D721Med (cell line): ENCODE data around the gene KLC4.

Experiments used
- DNase-seq: peaks from one replicate; pipeline ENCODE4 v3.0.0; 2011; ENCODE audit warnings: low spot score; ENCODE audit not compliant: insufficient read length
- FAIRE-seq: peaks from 2 replicates; lab custom pipeline; 2011; peaks lifted over from hg19 to GRCh38; lab: Jason Lieb, UNC
- CTCF ChIP-seq: IDR thresholded peaks from 2 replicates; pipeline ENCODE4 v1.5.1; 2012; ENCODE audit warnings: mild to moderate bottlenecking, control low read depth; ENCODE audit not compliant: insufficient read depth; ENCODE audit errors: missing control alignments

Gene KLC4

GRCh38 chr6:43089874-43090558, 30.6 kb downstream of the KLC4 start:
- DNase-seq (no peak), FAIRE-seq (no peak)
- no peak for TF ChIP-seq CTCF

- no peak for TF ChIP-seq CTCF
- no peak for DNase-seq
These were observed 31.1 kb downstream of the KLC4 start for GRCh38 chr6:43090559-43090956.

GRCh38 chr6:43091020-43091419, 31.6 kb downstream of the KLC4 start:
- TF ChIP-seq CTCF = no peak
- DNase-seq (no peak), FAIRE-seq (no peak)

More at GRCh38 chr6:43090559-43090956, 31.1 kb downstream of the KLC4 start:
- FAIRE-seq = no peak

- no peak for FAIRE-seq
- DNase-seq = no peak
- no peak for TF ChIP-seq CTCF
These were observed 32.1 kb downstream of the KLC4 start for GRCh38 chr6:43091436-43091991.

GRCh38 chr6:43092635-43093034, 33.2 kb downstream of the KLC4 start:
- no peak for TF ChIP-seq CTCF
- FAIRE-seq (no peak), DNase-seq (no peak)

- TF ChIP-seq CTCF = no peak
- FAIRE-seq = no peak
- no peak for DNase-seq
These were observed 34.2 kb downstream of the KLC4 start for GRCh38 chr6:43093436-43094289.
